ENCODE data around the gene DNAJC27.

GRCh38 chr2:24912523-24912922 lies 59.2 kb downstream of the DNAJC27 start:
- TF ChIP-seq POLR2A (IDR thresholded peaks at IDR 0.05; ENCODE audit: low read length) (no peak), GATA1 (IDR thresholded peaks at IDR 0.05; ENCODE audit: low read depth, low read length) (no peak)

All from erythroblast (primary cell).